HG02588 (cell line): Measurements from ENCODE around the gene ATXN1.
A peak's percentile ranks its signal among the peaks of the same experiment; 100 is the strongest.

Experiments
- ATAC-seq: cut with Tn5 transposase; IDR thresholded peaks from one replicate; pipeline ENCODE4 v1.9.1; 2021; ENCODE audit warnings: mild to moderate bottlenecking, moderate library complexity; ENCODE audit not compliant: unreplicated experiment

ATXN1 gene

GRCh38 chr6:16432075-16433032 lies 328.9 kb downstream of the ATXN1 start:
- no peak for ATAC-seq

GRCh38 chr6:16431106-16431505 lies 330.2 kb downstream of the ATXN1 start:
- ATAC-seq = no peak

GRCh38 chr6:16430391-16431089 lies 330.7 kb downstream of the ATXN1 start:
- no peak for ATAC-seq

- no peak for ATAC-seq
These were observed 331.6 kb downstream of the ATXN1 start for GRCh38 chr6:16429669-16430068.

GRCh38 chr6:16427124-16427523 lies 334.1 kb downstream of the ATXN1 start:
- ATAC-seq = no peak

GRCh38 chr6:16425881-16426615 lies 335.2 kb downstream of the ATXN1 start:
- no peak for ATAC-seq

- peak; percentile 20 for ATAC-seq
These were observed 339.7 kb downstream of the ATXN1 start for GRCh38 chr6:16421462-16421960.

- peak; percentile 67 for ATAC-seq
These were observed 340.4 kb downstream of the ATXN1 start for GRCh38 chr6:16420715-16421461.

GRCh38 chr6:16420337-16420714 lies 340.9 kb downstream of the ATXN1 start:
- ATAC-seq = peak; percentile 18

- peak; percentile 46 for ATAC-seq
These were observed 341.5 kb downstream of the ATXN1 start for GRCh38 chr6:16419636-16420336.

GRCh38 chr6:16418151-16418550 lies 343.1 kb downstream of the ATXN1 start:
- ATAC-seq = no peak

GRCh38 chr6:16415677-16416076 lies 345.6 kb downstream of the ATXN1 start:
- no peak for ATAC-seq

- ATAC-seq = peak; percentile 70
These were observed 347.1 kb downstream of the ATXN1 start for GRCh38 chr6:16414205-16414604.

GRCh38 chr6:16413399-16413798 lies 347.9 kb downstream of the ATXN1 start:
- peak; percentile 34 for ATAC-seq

- ATAC-seq = peak; percentile 7
These were observed 348.3 kb downstream of the ATXN1 start for GRCh38 chr6:16412982-16413381.

GRCh38 chr6:16412171-16412570 lies 349.1 kb downstream of the ATXN1 start:
- ATAC-seq = no peak

GRCh38 chr6:16409531-16410441 lies 351.5 kb downstream of the ATXN1 start:
- ATAC-seq = no peak

GRCh38 chr6:16408766-16409165 lies 352.5 kb downstream of the ATXN1 start:
- no peak for ATAC-seq

- ATAC-seq = no peak
These were observed 354.3 kb downstream of the ATXN1 start for GRCh38 chr6:16406966-16407365.
